GM12801 (cell line): ENCODE data around the gene FSTL4.

Experiments used
- CTCF ChIP-seq: IDR thresholded peaks from one replicate; pipeline ENCODE4 v1.5.1; 2011; ENCODE audit warnings: control low read depth; ENCODE audit not compliant: insufficient read length; ENCODE audit errors: extremely low read depth

FSTL4 gene

GRCh38 chr5:133222979-133223378 is 389.4 kb downstream of the FSTL4 start:
- TF ChIP-seq CTCF = no peak

GRCh38 chr5:133222521-133222920 is 389.8 kb downstream of the FSTL4 start:
- TF ChIP-seq CTCF = no peak

GRCh38 chr5:133222040-133222439 is 390.3 kb downstream of the FSTL4 start:
- no peak for TF ChIP-seq CTCF

- TF ChIP-seq CTCF = no peak
Measured at GRCh38 chr5:133220851-133221674, 391.3 kb downstream of the FSTL4 start.

GRCh38 chr5:133219296-133219695 is 393.0 kb downstream of the FSTL4 start:
- no peak for TF ChIP-seq CTCF

- no peak for TF ChIP-seq CTCF
Measured at GRCh38 chr5:133214153-133214820, 398.1 kb downstream of the FSTL4 start.

GRCh38 chr5:133205649-133206048 is 406.7 kb downstream of the FSTL4 start:
- TF ChIP-seq CTCF = no peak
